Stimulated activated CD4-positive, alpha-beta T cell treated with anti-CD3 and anti-CD28 coated beads, Interleukin-15, amount 100 ng/mL, for 1 hour (primary cell): ENCODE results near the gene STAG2.

Experiments used
- DNase-seq, 2 donors: peaks; one replicate each; pipeline ENCODE4 v3.0.0-alpha.2; 2020; ENCODE audit warnings: low read depth in 1 of 2, low spot score in 1 of 2

The STAG2 gene

GRCh38 chrX:123973921-123974320 lies 12.4 kb downstream of the STAG2 start:
- DNase-seq, result no peak

- no peak for DNase-seq
Observed at GRCh38 chrX:123975180-123975579, 13.7 kb downstream of the STAG2 start.

- DNase-seq, result no peak
Observed at GRCh38 chrX:123976706-123977316, 15.3 kb downstream of the STAG2 start.

GRCh38 chrX:123983240-123983639 lies 21.7 kb downstream of the STAG2 start:
- no peak for DNase-seq

GRCh38 chrX:123986377-123986776 lies 24.9 kb downstream of the STAG2 start:
- no peak for DNase-seq

GRCh38 chrX:123988423-123989111 lies 27.1 kb downstream of the STAG2 start:
- no peak for DNase-seq

GRCh38 chrX:123989235-123989634 lies 27.7 kb downstream of the STAG2 start:
- no peak for DNase-seq

- no peak for DNase-seq
Observed at GRCh38 chrX:123990169-123990568, 28.7 kb downstream of the STAG2 start.

GRCh38 chrX:123990602-123991001 lies 29.1 kb downstream of the STAG2 start:
- DNase-seq, result no peak

- DNase-seq, result no peak
Observed at GRCh38 chrX:123993326-123993725, 31.8 kb downstream of the STAG2 start.

- DNase-seq, result no peak
Observed at GRCh38 chrX:123993904-123994635, 32.6 kb downstream of the STAG2 start.

- no peak for DNase-seq
Observed at GRCh38 chrX:123994730-123995129, 33.2 kb downstream of the STAG2 start.

GRCh38 chrX:124001581-124001980 lies 40.1 kb downstream of the STAG2 start:
- no peak for DNase-seq

GRCh38 chrX:124005228-124005627 lies 43.7 kb downstream of the STAG2 start:
- DNase-seq, result no peak

- DNase-seq, result no peak
Observed at GRCh38 chrX:124010157-124010556, 48.7 kb downstream of the STAG2 start.

- no peak for DNase-seq
Observed at GRCh38 chrX:124010566-124010965, 49.1 kb downstream of the STAG2 start.

GRCh38 chrX:124015721-124016120 lies 54.2 kb downstream of the STAG2 start:
- DNase-seq, result no peak

GRCh38 chrX:124016825-124017224 lies 55.3 kb downstream of the STAG2 start:
- no peak for DNase-seq

- no peak for DNase-seq
Observed at GRCh38 chrX:124018023-124018422, 56.5 kb downstream of the STAG2 start.

GRCh38 chrX:124023838-124024238 lies 62.3 kb downstream of the STAG2 start:
- DNase-seq, result no peak

- DNase-seq, result no peak
Observed at GRCh38 chrX:124026529-124026928, 65.0 kb downstream of the STAG2 start.

- no peak for DNase-seq
Observed at GRCh38 chrX:124028182-124028581, 66.7 kb downstream of the STAG2 start.
